Activated B cell treated with CpG ODN at 0.5 μM for 24 hours (primary cell): ENCODE data around the gene LAMA3. TPM values are rescaled to one million over a fixed set of nuclear protein-coding genes. Genes with fewer than 3 reads are reported as not detected.

Experiments
- ATAC-seq: fragments of 200-7000 bp; cut with Tn5 transposase; one replicate; pipeline ENCODE4 v1.10.0; 2021; ENCODE audit warnings: low read depth, mild to moderate bottlenecking, moderate library complexity
- CTCF ChIA-PET: fragments of 350-600 bp; sonication (Branson Sonifier 250); formaldehyde crosslinking; loops from one replicate; lab custom pipeline; 2021; ENCODE audit warnings: antibody characterized with exemption; lab: Charles Lee
- POLR2A ChIA-PET: fragments of 350-600 bp; sonication (Branson Sonifier 250); formaldehyde crosslinking; loops from one replicate; lab custom pipeline; 2021; ENCODE audit warnings: antibody characterized with exemption; lab: Charles Lee
- DNase-seq: peaks from one replicate; pipeline ENCODE4 v3.0.0; 2022
- H3K27ac Mint-ChIP-seq: one replicate; pipeline ENCODE4 v1.8.0; 2020; ENCODE audit warnings: mixed read lengths
- H3K27me3 Mint-ChIP-seq: one replicate; pipeline ENCODE4 v1.8.0; 2021; ENCODE audit warnings: mixed read lengths
- H3K36me3 Mint-ChIP-seq: one replicate; pipeline ENCODE4 v1.8.0; 2021; ENCODE audit warnings: low read depth, mixed read lengths
- H3K4me1 Mint-ChIP-seq: one replicate; pipeline ENCODE4 v1.8.0; 2021; ENCODE audit warnings: mixed read lengths
- H3K4me3 Mint-ChIP-seq: one replicate; pipeline ENCODE4 v1.8.0; 2020; ENCODE audit warnings: mild to moderate bottlenecking, mixed read lengths
- H3K9me3 Mint-ChIP-seq: one replicate; pipeline ENCODE4 v1.8.0; 2020; ENCODE audit warnings: mixed read lengths
- CTCF ChIP-seq: fragments of 200-600 bp; IDR thresholded peaks from one replicate; pipeline ENCODE4 v1.8.0; 2022; ENCODE audit warnings: antibody characterized with exemption, mild to moderate bottlenecking
- intact Hi-C: fragments of 100-400 bp; cut with micrococcal nuclease; formaldehyde crosslinking; loops from one replicate; pipeline ENCODE4 v1.15.1; 2024
- total RNA-seq: library from RNA; stranded (reverse); gene quantifications from 2 replicates; pipeline ENCODE4 v1.2.3, GENCODE V29; 2022

LAMA3 gene
- total RNA-seq, 1 donor from 2014 or later = not detected

DNA sequence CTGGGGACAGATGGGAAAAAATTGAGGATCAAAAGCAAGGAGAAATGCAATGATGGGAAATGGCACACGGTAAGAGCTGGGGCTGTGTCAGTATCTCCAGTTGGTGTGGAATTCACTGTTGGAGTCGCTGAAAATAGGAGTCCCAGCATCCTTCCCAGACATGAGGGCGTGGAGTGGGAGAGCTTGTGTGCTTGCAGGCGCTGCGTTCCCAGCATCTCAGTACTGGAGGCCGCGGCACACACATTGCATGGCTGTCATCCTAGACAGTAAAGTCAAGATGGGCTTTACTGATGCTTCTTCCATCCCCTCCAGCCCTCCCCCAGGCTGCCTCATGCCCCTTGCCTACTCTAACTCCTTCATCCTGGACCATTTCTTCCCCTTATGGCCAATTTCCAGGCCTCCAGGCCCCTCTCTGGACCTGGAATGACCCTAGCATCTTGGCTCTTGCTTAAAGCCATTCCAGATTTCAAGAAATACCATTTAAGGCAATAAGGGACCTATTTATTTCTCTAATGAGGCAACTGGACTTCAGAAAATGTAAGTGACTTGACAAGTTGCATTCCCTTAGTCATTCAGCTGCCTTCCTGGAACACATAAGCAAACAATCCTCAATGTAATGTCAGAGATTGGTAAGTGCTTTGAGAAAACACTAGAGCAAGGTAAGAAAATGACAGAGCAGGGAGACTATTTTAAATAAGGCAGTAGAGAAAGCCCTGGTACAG is 254.8 kb downstream of the LAMA3 start:
- H3K36me3 Mint-ChIP-seq = no peaks in the 10 kb centered on the region
- no peaks in the 10 kb centered on the region for H3K9me3 Mint-ChIP-seq
- no peak overlapping the region for H3K27ac Mint-ChIP-seq
- peaks cover 14% of the 10 kb centered on the region for H3K4me1 Mint-ChIP-seq
- ATAC-seq (no peak), DNase-seq (no peak)
- POLR2A ChIA-PET = no interaction called here
- no peak for TF ChIP-seq CTCF
- H3K27me3 Mint-ChIP-seq = no peaks in the 10 kb centered on the region
- no peak overlapping the region for H3K4me3 Mint-ChIP-seq
- intact Hi-C loops = no loop called here
- CTCF ChIA-PET = no interaction called here

GRCh38 chr18:23945416-23946079 is 256.3 kb downstream of the LAMA3 start:
- peaks cover 11% of the 10 kb centered on the region for H3K4me1 Mint-ChIP-seq
- peak; percentile 75 for ATAC-seq
- no peaks in the 10 kb centered on the region for H3K36me3 Mint-ChIP-seq
- TF ChIP-seq CTCF = no peak
- DNase-seq = no peak
- no peaks in the 10 kb centered on the region for H3K27me3 Mint-ChIP-seq
- H3K27ac Mint-ChIP-seq = peak overlapping the region; percentile 43
- no peak overlapping the region for H3K4me3 Mint-ChIP-seq
- no peaks in the 10 kb centered on the region for H3K9me3 Mint-ChIP-seq
- ChIA-PET POLR2A (interaction anchor here (0.7 kb wide), 1 partner anchor 77 kb away, joined by 3 read pairs; no protein-coding TSS in a partner anchor), CTCF (no interaction called here)
- intact Hi-C loops = no loop called here

- ChIA-PET CTCF (no interaction called here), POLR2A (no interaction called here)
- H3K4me1 Mint-ChIP-seq = peaks cover 11% of the 10 kb centered on the region
- H3K27me3 Mint-ChIP-seq = peaks cover 2% of the 10 kb centered on the region
- no peak overlapping the region for H3K4me3 Mint-ChIP-seq
- intact Hi-C loops = no loop called here
- H3K27ac Mint-ChIP-seq = no peak overlapping the region
- ATAC-seq (no peak), DNase-seq (no peak)
- TF ChIP-seq CTCF = no peak
- H3K36me3 Mint-ChIP-seq = no peaks in the 10 kb centered on the region
- no peaks in the 10 kb centered on the region for H3K9me3 Mint-ChIP-seq
Measured at GRCh38 chr18:23949863-23950262, 260.6 kb downstream of the LAMA3 start.

GRCh38 chr18:23950644-23951043 is 261.4 kb downstream of the LAMA3 start:
- TF ChIP-seq CTCF = no peak
- DNase-seq = no peak
- H3K4me1 Mint-ChIP-seq = peaks cover 5% of the 10 kb centered on the region
- H3K9me3 Mint-ChIP-seq = no peaks in the 10 kb centered on the region
- intact Hi-C loops = no loop called here
- ChIA-PET POLR2A (no interaction called here), CTCF (no interaction called here)
- ATAC-seq = no peak
- no peak overlapping the region for H3K4me3 Mint-ChIP-seq
- H3K27me3 Mint-ChIP-seq = peaks cover 2% of the 10 kb centered on the region
- no peak overlapping the region for H3K27ac Mint-ChIP-seq
- H3K36me3 Mint-ChIP-seq = no peaks in the 10 kb centered on the region

DNA sequence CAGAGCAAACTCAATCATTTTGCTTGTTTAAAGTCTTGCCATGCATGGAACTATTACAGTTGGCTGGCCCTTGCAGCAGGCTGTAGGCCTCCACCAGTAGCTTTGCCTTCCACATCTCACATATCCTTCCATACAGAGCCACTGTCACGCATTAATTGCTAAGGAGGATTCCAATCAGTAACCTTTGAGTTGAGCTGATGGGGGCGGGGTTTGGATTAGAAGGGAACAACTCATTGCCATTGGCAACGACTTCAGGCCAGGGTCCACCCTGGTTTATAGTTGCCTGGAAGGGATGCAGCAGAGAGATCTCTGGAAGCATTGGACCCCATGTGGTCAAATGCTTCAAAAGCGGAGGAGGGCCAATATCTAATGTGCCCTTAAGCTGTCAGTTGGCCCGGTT is 262.0 kb downstream of the LAMA3 start:
- POLR2A ChIA-PET = no interaction called here
- TF ChIP-seq CTCF = no peak
- H3K4me1 Mint-ChIP-seq = no peaks in the 10 kb centered on the region
- peaks cover 2% of the 10 kb centered on the region for H3K27me3 Mint-ChIP-seq
- no peak overlapping the region for H3K4me3 Mint-ChIP-seq
- no peaks in the 10 kb centered on the region for H3K9me3 Mint-ChIP-seq
- H3K27ac Mint-ChIP-seq = no peak overlapping the region
- intact Hi-C loops = no loop called here
- no peak for DNase-seq
- no peak for ATAC-seq
- CTCF ChIA-PET = no interaction called here
- no peaks in the 10 kb centered on the region for H3K36me3 Mint-ChIP-seq
